HG03097 (cell line): ENCODE results near the gene GLB1L2.
"Not testable (repeated sequence)": the region's sequence is repeated elsewhere in the genome, so short reads cannot be mapped to it uniquely, and the experiment has no call there.

Source experiments
- ATAC-seq: cut with Tn5 transposase; IDR thresholded peaks from one replicate; pipeline ENCODE4 v1.9.1; 2021; ENCODE audit not compliant: unreplicated experiment, low FRiP score

The GLB1L2 gene

DNA sequence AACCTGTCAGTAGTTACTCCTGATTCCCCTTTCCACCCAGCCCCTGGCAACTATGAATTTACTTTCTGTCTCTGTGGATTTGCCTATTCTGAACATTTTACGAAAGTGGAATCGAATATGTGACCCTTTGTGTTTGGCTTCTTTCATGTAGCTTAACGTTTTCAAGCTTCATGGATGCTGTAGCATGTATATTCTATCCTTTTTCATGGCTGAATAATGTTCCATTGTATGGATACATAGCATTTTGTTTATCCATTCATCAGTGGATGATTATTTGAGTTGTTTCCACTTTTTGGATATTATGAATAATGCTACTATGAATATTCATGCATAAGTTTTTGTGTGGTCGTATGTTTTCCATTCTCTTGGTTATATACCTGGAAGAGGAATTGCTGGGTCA lies 9.2 kb upstream of the GLB1L2 start:
- no peak for ATAC-seq

DNA sequence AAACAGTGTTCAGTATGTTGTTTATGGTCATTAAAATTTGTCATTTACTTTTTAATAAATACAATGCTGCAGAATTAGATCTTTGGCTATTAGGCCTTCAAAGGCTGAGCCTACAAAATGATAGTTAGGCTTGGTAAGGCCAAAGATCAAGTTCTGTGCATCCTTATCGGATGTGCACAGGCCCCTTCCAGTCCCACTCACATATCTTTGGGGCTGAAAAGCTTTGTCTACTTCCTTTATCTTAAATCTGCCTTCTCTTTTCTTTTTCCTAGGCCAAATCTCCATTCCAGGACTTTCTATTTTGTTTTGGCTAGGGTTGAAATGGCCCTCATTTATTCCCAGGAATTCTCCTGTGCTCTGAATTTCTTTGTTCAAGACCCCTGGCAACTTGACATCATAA lies 3.4 kb upstream of the GLB1L2 start:
- no peak for ATAC-seq

DNA sequence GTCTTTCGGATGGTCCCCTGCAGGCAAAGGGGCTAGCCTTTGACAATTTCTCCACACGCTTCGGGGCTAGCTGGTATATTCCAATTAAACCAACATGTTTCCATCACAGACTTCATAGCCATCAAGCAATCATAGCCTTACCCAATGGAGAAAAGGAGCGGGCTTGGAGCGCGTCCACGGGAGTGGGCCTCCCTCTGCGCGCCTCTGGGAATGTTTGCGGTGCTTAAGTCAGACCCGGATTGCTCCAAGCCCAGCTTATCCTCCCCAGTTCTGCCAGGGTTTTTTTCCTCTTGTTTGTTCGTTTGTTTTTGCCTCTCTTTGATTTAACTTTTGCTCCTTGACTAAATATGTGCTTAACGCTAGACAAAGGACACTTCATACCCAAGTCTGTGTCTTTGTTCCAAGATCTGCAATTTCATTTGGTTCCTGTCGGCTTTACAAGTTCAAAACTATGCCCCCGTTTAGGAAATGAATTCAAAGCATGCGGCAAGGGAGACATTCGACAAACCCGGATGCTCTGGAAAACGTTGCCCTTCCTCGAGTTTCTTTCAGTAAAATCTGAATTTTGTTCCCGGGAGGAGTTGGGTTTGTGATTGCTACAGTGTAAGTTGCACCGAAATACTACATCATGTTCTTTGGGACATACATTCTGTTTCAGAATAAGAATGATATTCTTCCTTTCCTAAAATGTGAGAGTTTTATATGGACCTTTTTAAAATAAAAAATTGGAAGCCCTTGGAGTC lies 1.0 kb upstream of the GLB1L2 start:
- ATAC-seq, result no peak

DNA sequence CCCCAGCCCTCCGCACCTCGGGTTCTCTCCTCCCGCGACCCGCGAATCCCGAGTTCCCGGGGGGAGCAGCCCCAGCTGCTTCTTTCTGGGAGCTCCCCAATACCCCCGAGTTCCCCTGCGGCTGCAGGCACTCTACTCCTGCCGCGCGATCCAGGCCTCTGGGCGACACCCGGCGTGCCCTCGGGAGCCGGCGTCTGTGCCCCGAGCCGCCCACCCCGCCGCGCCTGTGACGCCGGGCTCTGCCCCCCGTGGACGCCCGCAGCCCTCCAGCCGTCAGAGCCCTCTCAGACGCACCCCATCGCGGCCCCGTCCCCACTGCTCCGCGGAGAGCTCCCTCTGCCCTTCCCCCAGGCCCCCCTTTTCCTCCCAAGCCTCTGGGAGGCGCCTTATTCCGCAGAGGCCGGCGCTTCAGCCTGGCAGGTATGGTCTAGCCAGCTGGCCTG lies 422 bp downstream of the GLB1L2 start:
- no peak for ATAC-seq

DNA sequence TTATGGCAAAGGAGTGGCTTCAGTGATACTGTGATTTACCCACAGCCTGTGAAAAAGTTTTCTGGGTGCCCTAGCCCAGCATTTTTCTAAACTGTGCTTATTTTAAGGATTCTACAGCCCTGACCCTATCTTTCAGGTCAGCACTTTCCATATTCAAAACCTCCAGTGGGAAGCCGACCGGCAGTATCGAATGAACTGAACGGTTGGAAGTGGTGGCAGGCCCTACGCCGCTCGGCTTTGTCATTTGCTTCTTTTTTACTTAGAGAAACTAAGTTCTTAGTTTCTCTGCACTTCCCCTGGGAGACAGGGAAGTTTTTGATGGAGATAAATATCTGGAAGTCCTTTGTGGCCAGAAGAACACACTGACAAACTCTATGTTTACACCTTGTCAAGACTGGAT lies 994 bp downstream of the GLB1L2 start:
- no peak for ATAC-seq

DNA sequence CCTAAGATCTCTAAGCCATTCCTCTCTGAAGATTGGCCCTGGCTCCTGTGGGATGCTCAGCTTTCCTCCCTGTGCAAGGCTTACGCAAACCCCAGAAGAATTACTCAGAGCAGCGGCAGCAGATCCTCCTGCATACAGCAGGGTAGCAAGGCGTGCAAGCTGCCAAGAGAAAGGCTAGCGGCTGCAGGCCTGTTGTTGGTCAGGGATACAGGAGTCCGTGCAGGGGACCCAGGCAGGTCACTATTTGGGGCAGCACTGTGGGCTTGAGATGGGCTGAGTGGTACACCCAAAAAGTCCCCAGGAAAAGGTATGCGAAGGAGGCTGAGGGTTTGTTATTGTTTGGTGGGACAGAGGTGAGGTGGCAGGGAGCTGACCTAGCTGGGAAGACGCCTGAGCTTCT lies 1.5 kb downstream of the GLB1L2 start:
- no peak for ATAC-seq

DNA sequence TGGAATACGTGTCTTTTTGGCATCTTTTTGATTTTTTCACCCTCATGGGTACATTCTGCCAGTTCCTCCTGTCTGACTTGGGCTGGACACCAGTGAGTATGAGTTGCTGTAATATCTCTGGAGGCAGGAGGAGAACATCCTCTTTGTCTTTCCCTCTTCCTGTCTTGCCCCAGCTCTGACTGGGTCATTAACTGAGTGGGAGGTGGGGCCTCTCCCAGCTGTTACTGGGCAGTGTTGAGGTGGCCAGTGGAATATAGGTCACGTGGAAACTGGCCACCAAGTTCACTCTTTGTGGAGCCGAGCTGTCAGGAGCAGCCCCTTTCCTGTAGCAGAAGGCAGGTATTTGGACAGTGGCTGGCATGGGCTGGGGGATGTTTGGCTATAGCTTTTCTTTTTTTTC lies 2.2 kb downstream of the GLB1L2 start:
- ATAC-seq, result no peak

DNA sequence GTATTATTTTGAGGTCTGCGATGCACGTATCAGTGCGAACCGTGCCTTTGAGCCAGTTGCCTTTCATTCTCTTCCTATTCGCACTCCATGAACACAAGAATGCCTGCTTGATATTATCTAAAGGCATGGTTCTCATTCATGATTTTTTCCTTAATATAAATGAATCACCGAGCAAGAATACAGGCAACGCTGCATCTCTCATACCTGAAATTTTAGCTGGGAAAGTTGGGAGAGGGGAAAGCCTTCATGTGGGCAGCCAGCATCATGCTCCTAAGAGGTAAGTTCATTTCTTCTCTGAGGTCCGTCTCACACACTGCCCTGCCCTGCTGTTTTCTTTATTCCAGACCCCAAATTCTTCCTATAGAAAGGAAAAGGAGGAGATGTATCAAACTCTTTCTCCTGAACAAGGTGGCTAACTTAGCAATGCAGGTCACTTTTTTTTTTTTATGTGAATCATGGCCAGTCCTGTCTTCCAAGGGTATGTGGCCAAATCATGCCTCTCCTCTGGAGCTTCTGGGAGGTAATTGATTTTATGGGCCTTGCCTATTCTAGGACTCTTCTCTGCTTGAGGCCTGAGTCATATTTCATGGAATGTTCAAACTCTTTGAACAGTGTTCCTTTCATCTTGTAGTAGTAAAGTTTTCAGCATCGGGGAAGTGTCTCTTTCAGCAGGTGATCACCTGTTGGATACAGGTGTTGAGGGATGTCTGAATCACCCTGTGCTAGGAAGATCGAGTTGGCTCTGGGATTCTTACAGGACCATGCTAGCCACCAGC lies 3.2 kb downstream of the GLB1L2 start:
- no peak for ATAC-seq

DNA sequence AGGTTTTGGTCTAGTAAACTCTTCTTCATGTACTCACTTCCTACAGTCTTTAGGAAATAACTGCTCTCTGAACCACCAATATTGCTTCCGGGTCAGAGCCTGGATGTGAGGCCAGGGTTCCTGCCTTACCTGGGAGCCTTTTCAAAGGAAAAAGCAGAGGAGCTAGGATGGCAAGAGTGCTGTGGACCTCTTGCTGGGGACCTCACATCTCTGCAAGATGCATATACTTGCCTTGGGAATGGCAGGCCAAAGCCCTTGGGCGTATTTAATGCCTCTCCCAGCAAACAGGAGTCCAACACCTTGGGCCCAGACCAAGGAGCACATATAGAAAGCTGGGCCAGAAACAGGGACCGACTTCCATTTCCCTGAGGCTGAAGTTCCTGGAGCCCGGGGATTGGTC lies 5.3 kb downstream of the GLB1L2 start:
- ATAC-seq, result no peak

DNA sequence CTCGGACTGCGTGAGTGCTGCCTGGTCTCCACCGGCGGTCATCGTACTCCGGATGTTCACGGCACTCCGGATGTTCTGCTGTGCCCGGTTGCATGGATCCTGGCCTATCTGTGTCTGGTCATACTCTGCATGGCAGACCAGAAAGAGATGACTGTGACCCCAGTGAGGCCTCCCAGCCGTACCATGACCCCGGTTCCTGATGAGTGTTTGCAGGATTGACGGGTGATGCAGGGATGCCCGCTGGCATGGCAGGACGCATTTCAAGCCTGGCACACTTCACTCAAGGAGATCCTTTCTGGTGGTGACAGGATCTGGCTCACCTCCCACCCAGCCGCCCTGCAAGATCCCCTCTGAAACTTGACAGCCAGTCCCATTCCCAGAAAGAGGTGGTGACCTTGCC lies 6.3 kb downstream of the GLB1L2 start:
- ATAC-seq, result no peak

DNA sequence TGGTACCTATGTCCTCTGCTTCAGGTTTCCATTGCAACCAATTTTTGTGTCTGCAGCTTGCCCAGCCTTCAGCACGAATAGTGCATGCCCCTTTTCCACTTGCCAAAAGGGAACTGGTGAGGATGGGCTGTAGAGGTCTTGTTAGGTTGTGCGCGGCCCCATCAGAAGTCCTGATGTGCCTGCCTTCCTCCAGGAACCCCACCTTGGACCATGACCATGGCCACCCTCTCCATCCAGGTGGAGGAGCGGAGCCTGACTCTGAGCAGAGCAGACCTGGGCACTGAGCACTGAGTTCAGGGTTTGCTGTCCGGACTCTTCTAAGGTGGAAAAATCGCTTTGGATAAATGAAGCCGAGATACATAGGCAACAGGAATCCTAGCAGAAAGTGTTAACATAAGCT lies 6.9 kb downstream of the GLB1L2 start:
- no peak for ATAC-seq

DNA sequence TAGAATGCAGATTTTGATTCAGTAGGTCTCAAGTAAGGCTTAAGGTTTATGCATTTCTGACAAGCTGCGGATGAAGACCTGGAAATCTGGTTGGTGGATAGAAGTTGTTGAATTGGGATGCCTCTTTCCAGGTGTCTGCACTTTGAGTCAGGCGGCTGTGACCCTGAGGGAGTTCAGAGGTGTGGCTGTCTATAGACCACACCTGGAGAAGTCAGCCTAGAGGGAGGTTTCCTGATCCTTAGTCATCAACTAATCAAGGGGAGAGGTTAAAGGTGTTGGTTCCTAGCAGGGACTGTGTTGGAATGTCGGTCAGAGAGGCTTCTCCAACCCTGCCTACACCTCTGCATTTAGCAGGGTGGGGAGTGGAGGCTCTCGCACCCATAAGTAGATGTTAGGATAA lies 8.0 kb downstream of the GLB1L2 start:
- no peak for ATAC-seq

DNA sequence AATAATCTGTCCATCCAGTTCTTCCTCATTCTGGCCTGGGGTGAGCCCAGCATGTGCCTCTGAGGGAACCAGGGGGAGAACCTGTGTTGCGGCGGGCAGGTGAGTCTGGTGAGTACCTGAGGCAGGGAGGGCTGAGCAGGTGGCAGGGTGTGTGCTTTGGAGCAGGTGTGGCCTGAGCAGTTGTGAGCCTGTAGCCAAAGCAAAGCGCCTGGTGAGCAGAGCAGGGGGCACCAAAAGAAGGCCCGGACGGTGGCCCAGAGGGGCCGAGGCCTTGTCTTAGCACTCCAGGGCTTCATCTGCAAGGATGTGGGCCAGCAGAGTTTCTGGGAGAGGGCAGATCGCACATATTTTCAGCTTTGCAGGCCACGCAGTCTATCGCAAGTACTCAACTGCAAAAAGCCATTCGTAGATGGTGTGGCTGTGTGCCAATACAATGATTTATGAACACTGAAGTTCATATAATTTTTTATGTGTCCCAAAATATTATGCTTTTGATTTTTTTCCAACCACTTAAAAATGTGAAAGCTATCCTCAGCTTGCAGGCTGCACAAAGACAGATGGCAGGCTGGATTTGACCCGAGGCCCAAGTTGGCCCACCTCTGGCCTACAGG lies 8.7 kb downstream of the GLB1L2 start:
- ATAC-seq, result no peak

DNA sequence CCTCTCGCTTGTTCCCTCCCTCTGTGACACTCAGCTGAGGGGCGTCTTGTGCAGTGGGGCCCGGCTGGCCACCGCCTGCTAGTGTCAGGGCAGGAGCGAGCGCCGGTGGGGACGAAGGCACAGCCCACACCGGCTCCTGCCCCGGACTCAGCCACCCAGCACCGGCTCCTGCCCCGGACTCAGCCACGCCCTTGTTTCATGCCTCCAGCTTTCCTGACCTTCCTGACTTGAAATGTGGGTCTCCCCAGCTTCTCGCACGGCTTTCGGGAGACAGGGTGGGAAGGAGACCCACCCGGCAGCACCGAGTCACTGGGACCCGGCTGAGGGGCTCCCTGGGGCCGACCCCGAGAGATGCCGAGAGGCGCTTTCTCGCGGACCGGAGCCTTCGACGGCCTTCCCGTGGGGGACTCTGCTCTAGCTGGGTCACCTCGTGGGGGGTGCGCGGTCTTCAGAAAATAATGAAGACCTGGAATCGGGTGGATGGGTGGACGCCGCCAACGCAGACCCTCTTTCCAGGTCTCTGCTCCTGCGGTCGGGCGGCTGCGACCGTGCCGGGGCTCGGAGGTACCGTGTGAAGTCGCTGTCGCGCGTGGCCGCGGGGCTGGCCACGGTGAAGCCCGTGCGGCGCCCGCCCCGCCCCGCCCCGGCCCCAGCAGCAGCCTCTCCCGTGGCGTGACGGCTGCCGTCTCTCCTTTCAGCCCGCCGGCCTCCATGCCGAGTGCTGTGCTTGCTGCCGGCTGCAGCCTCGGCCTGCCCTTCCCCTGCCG lies 10.2 kb downstream of the GLB1L2 start:
- no peak for ATAC-seq

DNA sequence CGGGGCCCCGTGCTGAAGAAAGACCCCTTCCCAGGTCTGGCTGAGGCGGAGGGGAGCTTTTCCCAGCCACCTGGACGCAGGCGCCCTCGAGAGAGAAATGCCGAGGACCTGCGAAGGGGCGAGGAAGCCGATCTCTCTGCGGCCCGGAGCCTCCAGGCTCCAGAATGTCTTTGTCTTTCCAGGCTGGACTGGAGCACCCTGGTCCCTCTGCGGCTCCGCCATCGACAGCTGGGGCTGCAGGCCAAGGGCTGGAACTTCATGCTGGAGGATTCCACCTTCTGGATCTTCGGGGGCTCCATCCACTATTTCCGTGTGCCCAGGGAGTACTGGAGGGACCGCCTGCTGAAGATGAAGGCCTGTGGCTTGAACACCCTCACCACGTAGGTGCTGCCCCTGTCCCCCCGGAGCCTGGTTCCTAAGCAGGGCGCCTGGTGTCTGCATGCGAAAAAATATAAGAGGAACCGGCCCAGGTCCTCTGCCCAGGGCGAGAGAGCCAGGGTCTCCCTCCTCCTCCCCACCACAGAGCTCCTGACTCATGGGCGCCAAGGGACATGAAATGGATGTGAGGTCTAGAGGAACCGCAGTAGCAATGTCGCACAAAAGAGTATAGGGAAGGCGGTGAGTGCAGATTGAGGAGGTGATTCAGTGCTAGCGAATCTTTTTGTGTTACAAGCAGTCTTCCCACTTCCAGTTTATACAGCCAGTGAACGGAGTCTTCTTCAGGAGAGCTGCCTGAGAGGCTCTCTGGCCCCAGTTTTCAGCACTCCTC lies 11.0 kb downstream of the GLB1L2 start:
- no peak for ATAC-seq

DNA sequence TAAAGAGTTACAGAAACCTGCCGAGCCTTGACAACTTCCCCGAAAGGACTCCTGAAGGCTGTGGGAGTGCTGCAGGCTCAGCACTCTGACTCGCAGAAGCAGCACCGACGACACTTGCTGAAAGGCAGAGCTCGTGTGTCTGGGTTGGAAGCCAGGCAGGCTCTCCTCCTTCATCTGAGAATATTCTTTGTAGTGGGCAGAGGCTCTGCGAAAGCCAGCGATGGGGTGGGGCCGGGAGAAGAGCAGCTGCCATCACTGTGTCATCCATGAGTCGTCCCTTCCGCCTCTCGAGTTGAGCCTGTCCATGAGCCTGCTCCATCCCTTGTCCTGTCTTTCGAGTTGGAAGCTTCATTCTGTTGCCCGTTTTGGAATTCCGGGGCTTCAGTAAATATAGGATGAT lies 11.9 kb downstream of the GLB1L2 start:
- no peak for ATAC-seq

DNA sequence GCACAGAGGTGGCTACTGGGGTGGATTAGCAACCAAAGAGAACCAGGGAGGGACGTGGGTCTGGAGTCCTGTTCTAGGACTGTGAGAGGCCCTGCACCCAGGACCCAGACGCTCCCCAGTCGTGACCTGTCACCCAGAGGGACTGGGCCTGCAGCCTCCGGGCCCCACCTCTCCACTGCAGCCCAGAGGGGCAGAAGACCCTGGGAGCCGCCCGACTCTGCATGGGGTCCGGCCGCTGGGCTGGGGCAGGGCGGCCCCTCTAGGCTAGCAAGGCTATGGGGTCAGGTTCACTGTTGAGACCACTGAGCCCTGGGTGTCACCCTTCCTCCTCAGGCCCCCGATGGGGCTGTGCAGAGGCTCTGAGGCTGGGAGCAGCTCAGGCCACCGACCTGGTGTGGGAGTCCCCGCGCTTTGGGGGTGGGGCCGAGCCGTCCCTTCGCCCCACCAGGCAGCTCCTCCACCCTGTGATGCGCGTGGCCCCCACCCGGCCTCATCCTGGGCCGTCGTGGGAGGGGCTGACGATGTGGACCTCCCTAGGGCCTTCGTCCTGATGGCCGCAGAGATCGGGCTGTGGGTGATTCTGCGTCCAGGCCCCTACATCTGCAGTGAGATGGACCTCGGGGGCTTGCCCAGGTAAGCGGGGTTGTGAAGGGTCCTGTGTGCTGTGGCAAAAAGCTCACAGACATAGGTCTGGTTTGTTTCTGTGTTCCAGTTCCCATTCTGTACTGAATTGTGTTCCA lies 12.9 kb downstream of the GLB1L2 start:
- ATAC-seq, result not testable (repeated sequence)

DNA sequence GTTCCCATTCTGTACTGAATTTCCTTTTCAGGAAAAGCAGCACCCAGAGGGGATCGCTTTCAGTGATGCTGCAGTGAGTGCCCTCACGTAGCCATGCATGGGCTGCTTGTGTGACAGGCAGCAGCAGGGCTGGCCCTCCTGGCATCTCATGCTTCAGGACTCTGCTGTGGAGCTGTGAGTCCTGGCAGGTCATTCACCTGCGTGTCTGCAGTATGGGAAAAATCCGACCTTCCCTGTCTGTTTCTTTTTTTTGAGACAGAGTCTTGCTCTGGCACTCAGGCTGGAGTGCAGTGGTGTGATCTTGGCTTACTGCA lies 13.4 kb downstream of the GLB1L2 start:
- no peak for ATAC-seq

DNA sequence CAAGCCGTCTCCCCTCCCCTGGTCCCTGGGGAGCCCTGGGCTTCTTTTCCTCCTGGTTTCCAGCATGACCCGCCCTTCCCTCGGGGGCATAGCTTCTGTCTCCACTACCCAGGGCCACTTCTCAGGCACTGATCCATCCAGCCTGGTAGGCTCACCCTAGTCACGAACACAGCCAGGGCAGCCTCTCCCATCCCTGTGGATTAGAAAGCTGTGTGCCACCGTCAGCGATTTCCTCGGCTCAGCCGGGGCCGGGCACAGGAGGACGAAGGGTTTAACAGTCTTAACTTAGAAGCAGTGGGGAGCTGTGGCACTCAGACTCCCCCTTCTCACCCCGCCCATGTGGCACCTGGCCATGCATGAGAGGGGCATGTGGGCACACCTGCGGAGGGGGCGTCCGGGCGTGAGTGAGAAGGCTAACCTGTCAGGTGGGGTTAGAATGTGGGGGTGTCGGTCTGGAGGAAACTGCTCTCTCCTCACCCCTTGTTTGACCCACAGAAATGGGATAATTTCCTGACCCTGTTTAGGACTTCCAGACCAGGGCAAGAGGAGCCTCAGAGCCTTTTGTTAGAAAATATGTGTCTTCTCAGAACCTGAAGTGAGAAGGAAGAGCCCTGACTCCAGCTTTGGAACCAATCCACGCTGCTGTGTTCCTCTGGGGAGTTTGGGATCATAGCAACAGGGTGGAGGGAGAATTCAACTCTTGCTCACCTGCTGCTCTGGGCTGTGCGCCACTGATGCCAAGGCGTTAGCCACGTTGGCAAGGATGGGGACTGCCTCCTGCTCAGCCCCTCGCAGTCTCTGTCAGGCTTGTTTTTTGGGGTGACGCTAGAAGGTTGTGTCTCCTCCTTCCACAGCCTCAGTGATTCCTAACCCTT lies 14.6 kb downstream of the GLB1L2 start:
- no peak for ATAC-seq
